Effector CD8-positive, alpha-beta T cell (primary cell): ENCODE data around the gene ATXN10.

Source experiments
- DNase-seq: peaks from one replicate; lab custom pipeline; 2025; lab: John Stamatoyannopoulos, UW

The ATXN10 gene

GRCh38 chr22:45823336-45823735 is 151.7 kb downstream of the ATXN10 start:
- no peak for DNase-seq

GRCh38 chr22:45826520-45826919 is 154.9 kb downstream of the ATXN10 start:
- no peak for DNase-seq

GRCh38 chr22:45828841-45829240 is 157.2 kb downstream of the ATXN10 start:
- no peak for DNase-seq

- no peak for DNase-seq
Observed at GRCh38 chr22:45830531-45831245, 159.1 kb downstream of the ATXN10 start.

DNA sequence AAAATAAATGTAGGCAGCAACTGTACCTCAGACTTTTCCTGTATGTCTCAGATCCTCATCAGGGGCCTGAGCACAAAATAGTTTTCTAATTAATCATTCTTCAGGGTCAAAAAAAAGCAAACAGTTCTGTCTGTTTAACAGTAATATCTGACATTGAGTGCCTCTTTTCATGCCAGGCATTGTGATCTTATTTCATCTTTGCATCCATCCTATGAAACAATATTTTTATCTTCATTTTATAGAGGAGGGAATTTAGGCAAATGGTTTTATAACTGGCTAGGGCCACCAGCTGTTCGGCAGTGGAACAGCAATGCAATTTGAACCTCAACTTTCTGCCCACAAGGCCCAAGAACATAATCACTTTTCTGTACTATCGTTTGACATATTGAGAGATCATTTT is 159.8 kb downstream of the ATXN10 start:
- DNase-seq = no peak

GRCh38 chr22:45832180-45832579 is 160.5 kb downstream of the ATXN10 start:
- no peak for DNase-seq

- no peak for DNase-seq
Observed at GRCh38 chr22:45832959-45833580, 161.4 kb downstream of the ATXN10 start.

DNA sequence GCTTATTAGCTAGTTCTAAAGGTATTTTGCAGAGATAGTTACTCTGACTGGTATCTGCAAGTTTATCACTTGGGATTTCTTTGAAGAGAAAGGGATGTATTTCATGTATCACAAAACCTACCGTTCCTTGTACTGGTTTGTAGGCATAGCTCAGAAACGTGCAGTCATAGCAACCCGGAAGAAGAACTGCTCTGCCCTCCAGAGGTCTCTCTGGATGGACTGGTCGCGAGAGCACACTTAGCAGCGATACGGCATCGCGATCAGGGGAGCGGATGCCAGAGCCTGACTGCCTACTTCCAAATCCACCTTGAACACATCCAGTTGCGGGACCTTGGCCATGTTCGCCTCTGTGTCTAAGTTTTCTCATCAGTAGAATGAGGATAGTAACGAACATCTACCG is 162.0 kb downstream of the ATXN10 start:
- DNase-seq = no peak

- DNase-seq = no peak
Observed at GRCh38 chr22:45834241-45834640, 162.6 kb downstream of the ATXN10 start.

DNA sequence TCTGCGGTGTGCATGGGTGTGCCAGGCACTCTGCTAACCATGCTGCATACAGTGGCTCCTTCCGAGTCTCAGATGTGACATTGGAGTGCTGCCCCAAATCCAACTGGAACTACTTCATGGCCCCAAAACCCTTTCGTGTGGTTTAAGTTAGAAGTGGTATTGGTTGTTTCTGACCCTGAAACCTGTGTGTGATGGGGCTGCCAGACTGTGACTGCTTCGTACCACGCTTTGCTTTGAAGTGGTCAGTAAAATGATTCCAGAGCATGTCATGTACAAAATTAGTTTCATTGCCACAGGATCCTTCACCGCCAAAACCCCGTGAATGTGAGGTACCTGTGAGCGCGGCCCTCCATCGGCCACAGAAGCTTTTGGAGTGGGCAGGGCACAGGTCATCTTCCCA is 163.2 kb downstream of the ATXN10 start:
- no peak for DNase-seq

GRCh38 chr22:45836418-45837169 is 165.0 kb downstream of the ATXN10 start:
- no peak for DNase-seq

DNA sequence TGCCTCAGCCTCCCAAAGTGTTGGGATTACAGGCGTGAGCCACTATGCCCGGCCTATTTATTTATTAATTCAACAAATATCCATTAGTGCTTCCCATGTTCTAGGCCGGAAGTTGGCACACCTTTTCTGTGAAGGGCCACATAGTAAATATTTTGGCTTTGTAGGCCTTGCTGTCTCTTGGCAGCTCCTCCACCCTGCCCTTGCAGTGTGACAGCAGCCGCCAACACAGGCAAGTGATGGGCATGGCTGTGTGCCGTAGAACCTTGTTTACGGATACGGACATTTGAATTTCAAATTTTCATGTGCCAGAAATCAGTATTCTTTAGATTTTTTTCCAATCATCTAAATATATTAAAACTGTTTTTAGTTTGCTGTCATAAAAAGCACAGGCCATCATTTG is 165.9 kb downstream of the ATXN10 start:
- no peak for DNase-seq

GRCh38 chr22:45838305-45838887 is 166.8 kb downstream of the ATXN10 start:
- DNase-seq = no peak

DNA sequence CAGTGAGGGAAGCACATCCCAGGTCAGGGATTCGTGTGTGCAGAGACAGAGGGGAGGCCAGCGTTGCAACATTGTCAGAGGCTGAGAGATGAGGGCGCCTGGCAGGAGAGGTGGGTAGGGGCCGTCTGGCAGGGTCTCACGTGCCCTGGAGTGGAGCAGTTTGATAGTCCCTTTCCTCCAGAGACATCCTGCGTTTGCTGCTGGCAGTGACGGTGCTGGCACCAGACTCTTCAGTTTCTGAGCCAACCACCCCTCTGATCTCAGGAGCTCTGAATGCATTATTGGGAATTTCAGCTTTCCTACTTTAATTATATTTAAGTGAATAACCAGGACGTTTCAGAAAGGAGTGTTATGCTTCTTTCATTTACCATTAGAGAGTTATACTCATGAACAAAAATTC is 168.8 kb downstream of the ATXN10 start:
- no peak for DNase-seq

- DNase-seq = no peak
Observed at GRCh38 chr22:45842291-45842991, 170.8 kb downstream of the ATXN10 start.

- no peak for DNase-seq
Observed at GRCh38 chr22:45843031-45843430, 171.4 kb downstream of the ATXN10 start.

- no peak for DNase-seq
Observed at GRCh38 chr22:45843986-45844385, 172.4 kb downstream of the ATXN10 start.

DNA sequence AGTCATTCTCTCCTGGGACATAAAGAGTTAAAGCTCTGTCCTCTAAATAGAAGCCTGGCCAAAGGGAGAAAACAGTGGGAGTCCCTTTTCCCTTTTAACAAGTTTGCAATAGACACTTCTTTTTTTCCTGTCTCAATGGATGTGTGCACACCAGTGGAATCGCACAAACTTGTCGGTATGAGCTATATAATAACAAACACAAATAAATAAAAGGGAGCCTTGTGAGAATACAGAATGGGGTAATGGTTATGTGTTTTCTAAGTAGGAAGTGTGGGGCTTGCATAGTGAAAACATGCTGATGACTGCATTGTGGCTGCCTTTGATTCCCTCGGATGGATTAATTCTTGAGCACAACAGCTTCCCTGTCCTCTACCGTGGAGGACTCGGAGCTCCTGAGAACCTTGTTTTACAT is 173.4 kb downstream of the ATXN10 start:
- DNase-seq = no peak

GRCh38 chr22:45846952-45847351 is 175.3 kb downstream of the ATXN10 start:
- no peak for DNase-seq

- DNase-seq = no peak
Observed at GRCh38 chr22:45848904-45849303, 177.3 kb downstream of the ATXN10 start.

GRCh38 chr22:45852826-45853225 is 181.2 kb downstream of the ATXN10 start:
- no peak for DNase-seq

DNA sequence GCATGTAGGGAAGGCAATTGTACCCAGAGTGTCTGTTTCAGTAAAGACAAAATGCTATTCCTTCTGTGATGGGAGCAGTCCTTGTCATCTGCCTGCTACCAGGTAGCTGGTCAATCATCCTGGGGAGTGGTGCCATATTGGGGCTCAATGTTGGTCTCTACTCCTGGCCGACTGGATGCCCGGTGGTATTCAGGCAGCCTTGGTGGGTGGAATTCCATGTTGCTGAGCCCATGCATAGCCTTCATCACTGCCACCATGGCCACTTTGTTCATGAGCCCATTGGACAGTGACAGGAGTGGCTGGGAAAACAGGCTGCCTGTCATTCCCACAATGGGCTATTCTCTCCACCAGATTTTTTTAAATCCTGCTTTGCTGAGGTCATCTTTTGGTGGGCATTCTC is 184.3 kb downstream of the ATXN10 start:
- DNase-seq = no peak
